ENCODE measurements around the gene CHRM4. TPM values are rescaled to one million over a fixed set of nuclear protein-coding genes. Genes with fewer than 3 reads are reported as not detected.
"Not testable (repeated sequence)": the region's sequence is repeated elsewhere in the genome, so short reads cannot be mapped to it uniquely, and the experiment has no call there.

Gene CHRM4
- polyA plus RNA-seq, 1 experiment: not detected

DNA sequence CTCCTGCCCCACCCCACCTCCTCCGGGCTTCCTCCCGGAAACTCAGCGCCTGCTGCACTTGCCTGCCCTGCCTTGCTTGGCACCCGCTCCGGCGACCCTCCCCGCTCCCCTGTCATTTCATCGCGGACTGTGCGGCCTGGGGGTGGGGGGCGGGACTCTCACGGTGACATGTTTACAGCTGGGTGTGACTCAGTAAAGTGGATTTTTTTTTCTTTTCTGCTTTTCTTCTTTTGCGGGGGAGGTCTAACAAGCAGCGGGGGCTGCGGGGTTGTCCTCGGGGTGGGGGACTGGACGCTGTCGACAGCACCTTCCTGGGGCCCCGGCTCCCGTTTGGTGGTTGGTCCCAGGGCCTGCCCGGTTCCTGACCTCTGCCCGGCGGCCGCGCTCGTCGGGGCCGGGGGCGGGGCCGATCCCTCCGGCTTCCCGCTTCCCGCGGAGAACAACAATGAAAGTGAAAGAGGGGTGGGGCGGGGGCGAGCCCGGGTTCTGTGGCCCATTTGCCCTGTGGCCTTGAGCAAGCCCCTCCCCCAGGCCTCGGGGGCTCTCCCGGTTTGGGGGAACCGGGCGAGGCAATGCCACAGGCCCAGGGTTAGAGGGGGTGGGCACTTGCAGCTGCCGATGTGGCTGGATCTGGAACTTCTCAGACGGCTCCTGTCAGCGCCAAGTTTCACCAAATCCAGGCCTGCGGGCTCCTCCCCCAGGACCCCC is 11.1 kb downstream of the CHRM4 start:
- H3K27ac ChIP-seq (ENCODE audit: low read depth, low read length): peak overlapping the region; percentile 21

DNA sequence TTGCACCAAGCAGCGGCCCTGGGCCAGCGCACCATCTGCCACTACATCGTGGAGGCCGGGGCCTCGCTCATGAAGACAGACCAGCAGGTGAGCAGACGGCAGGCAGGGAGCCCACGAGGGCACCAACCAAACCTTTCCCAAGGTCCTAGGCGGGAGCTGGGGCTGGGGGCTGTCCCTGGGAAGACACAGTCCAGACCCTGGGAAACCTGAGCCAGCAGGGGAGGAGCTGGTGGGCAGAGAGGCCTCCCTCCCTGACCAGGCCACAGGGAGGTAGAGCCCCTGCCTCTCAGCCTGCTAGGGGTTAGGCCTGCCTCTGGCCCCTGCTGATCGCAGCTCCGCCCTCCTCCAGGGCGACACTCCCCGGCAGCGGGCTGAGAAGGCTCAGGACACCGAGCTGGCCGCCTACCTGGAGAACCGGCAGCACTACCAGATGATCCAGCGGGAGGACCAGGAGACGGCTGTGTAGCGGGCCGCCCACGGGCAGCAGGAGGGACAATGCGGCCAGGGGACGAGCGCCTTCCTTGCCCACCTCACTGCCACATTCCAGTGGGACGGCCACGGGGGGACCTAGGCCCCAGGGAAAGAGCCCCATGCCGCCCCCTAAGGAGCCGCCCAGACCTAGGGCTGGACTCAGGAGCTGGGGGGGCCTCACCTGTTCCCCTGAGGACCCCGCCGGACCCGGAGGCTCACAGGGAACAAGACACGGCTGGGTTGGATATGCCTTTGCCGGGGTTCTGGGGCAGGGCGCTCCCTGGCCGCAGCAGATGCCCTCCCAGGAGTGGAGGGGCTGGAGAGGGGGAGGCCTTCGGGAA is 11.9 kb downstream of the CHRM4 start:
- DNase-seq (ENCODE audit: low read depth, low spot score); H3K27me3 ChIP-seq (ENCODE audit: control insufficient read depth, insufficient read depth, low read length); H3K9me3 ChIP-seq (ENCODE audit: control insufficient read depth, insufficient read depth, low read length); H3K27ac ChIP-seq (ENCODE audit: low read depth, low read length); POLR2A ChIA-PET; H3K4me3 ChIP-seq (ENCODE audit: low read depth, low read length): not testable (repeated sequence)
- CTCF ChIA-PET: interaction anchor here (1.7 kb wide), 1 partner anchor 150 kb away, joined by 5 read pairs; no protein-coding TSS in a partner anchor

More for the DNA sequence above, 11.1 kb downstream of the CHRM4 start:
- POLR2A ChIA-PET: interaction anchor here (1.6 kb wide), 1 partner anchor 12 kb away, joined by 3 read pairs; no protein-coding TSS in a partner anchor
- no peak for TF ChIP-seq CTCF (IDR thresholded peaks at IDR 0.05; ENCODE audit: low read depth, low read length)
- CTCF ChIA-PET: interaction anchor here (1.7 kb wide), 1 partner anchor 149 kb away, joined by 5 read pairs; no protein-coding TSS in a partner anchor
- Histone ChIP-seq H3K4me3 (ENCODE audit: low read depth, low read length) (peak overlapping the region; percentile 56), H3K27me3 (ENCODE audit: control insufficient read depth, insufficient read depth, low read length) (no peaks in the 10 kb centered on the region), H3K9me3 (ENCODE audit: control insufficient read depth, insufficient read depth, low read length) (peaks cover 7% of the 10 kb centered on the region; the same call in 1 of the 2 replicates)
- DNase-seq (ENCODE audit: low read depth, low spot score): no peak

GRCh38 chr11:46378811-46379481 is 12.6 kb downstream of the CHRM4 start:
- ChIA-PET CTCF (interaction anchor here (0.7 kb wide), 1 partner anchor 11 kb away, joined by 4 read pairs; no protein-coding TSS in a partner anchor), POLR2A (no interaction called here)
- no peak overlapping the region for H3K4me3 ChIP-seq (ENCODE audit: low read depth, low read length)
- H3K9me3 ChIP-seq (ENCODE audit: control insufficient read depth, insufficient read depth, low read length): peaks cover 4% of the 10 kb centered on the region; the same call in 1 of the 2 replicates
- no peak for DNase-seq (ENCODE audit: low read depth, low spot score)
- H3K27ac ChIP-seq (ENCODE audit: low read depth, low read length): no peak overlapping the region
- no peak for TF ChIP-seq CTCF (IDR thresholded peaks at IDR 0.05; ENCODE audit: low read depth, low read length)
- no peaks in the 10 kb centered on the region for H3K27me3 ChIP-seq (ENCODE audit: control insufficient read depth, insufficient read depth, low read length)

- Histone ChIP-seq H3K9me3 (ENCODE audit: control insufficient read depth, insufficient read depth, low read length) (peaks cover 4% of the 10 kb centered on the region; the same call in 1 of the 2 replicates), H3K27ac (ENCODE audit: low read depth, low read length) (no peak overlapping the region), H3K4me3 (ENCODE audit: low read depth, low read length) (no peak overlapping the region), H3K27me3 (ENCODE audit: control insufficient read depth, insufficient read depth, low read length) (no peaks in the 10 kb centered on the region)
- ChIA-PET CTCF (interaction anchor here (0.7 kb wide), 1 partner anchor 10 kb away, joined by 4 read pairs; no protein-coding TSS in a partner anchor), POLR2A (no interaction called here)
- DNase-seq (ENCODE audit: low read depth, low spot score): no peak
- TF ChIP-seq CTCF (IDR thresholded peaks at IDR 0.05; ENCODE audit: low read depth, low read length): no peak
Observed at GRCh38 chr11:46378296-46378695, 13.3 kb downstream of the CHRM4 start.

DNA sequence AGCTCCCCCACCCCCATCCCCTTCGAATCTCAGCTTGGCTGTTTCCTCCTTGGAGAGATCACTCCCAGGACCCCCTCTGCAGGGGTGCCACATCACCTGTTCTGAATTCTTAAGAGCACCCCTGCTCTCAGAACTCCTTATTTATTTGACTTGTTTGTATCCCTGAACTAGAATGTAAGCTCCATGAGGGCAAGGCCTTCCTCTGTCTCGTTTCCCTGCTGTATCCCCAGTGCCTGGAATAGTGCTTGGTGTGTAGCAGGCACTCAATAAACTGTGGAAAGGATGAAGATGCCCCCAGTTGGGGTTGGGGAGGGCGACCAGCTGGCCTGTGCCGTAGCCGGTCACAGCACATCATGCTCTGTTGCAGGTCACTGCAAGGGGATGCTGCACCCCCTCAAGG is 13.7 kb downstream of the CHRM4 start:
- Histone ChIP-seq H3K4me3 (ENCODE audit: low read depth, low read length) (no peak overlapping the region), H3K27me3 (ENCODE audit: control insufficient read depth, insufficient read depth, low read length) (no peaks in the 10 kb centered on the region), H3K27ac (ENCODE audit: low read depth, low read length) (no peak overlapping the region), H3K9me3 (ENCODE audit: control insufficient read depth, insufficient read depth, low read length) (peaks cover 4% of the 10 kb centered on the region; the same call in 1 of the 2 replicates)
- POLR2A ChIA-PET: no interaction called here
- no peak for DNase-seq (ENCODE audit: low read depth, low spot score)
- TF ChIP-seq CTCF (IDR thresholded peaks at IDR 0.05; ENCODE audit: low read depth, low read length): no peak
- CTCF ChIA-PET: no interaction called here
